ENCODE measurements around the gene FTH1. TPM values are rescaled to one million over a fixed set of nuclear protein-coding genes. Genes with fewer than 3 reads are reported as not detected.

FTH1 gene
- total and polyA plus RNA-seq, 2 of the 13 experiments (the other 11 are each of a cell fraction or from before 2014, with no cell fraction given) = 607 to 760 TPM

DNA sequence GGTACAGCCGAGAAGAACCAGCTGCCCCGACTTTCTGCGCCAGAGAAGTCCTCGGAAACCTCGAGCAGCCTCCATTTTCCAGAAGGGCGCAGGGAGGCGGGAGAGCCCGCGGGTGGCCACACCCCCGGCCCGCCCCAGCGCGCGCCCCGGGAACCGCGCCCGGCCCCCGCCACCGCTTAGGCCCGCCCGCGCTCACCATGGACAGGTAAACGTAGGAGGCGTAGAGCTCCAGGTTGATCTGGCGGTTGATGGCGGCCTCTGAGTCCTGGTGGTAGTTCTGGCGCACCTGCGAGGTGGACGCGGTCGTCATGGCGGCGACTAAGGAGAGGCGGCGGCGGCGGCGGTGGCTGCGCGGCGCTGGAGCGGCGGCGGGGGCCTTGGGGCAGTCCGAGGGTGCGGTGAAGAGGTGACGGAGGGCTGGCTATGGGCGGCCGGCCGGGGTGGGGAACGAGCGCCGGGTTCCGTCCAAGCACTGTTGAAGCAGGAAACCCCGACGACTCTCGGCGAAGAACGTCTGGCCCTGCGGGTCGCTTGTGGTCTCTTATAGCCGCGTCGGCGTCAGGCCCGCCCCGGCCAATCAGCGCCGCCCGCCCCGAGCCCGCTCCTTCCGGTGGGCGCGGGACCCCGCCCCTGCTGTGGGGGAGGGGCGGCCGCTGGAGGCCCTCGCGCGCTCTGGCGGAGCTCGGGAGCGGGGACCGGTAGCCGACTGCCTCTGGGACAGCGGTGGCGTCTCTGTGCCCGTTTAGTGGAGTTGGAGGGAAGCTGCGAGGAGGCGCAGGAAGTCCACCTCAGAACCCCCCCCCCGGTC is at the start of gene FTH1 (continued):
- TF ChIP-seq ZNF773 (CRISPR knock-in tag; IDR thresholded peaks at IDR 0.05; ENCODE audit: borderline replicate concordance) = no peak
- TF ChIP-seq, protein P1, sequence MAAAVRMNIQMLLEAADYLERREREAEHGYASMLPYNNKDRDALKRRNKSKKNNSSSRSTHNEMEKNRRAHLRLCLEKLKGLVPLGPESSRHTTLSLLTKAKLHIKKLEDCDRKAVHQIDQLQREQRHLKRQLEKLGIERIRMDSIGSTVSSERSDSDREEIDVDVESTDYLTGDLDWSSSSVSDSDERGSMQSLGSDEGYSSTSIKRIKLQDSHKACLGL (CRISPR knock-in tag; IDR thresholded peaks at IDR 0.05) = peak; percentile 47; the same call in 1 of the 2 replicates
- TF ChIP-seq, protein P2, sequence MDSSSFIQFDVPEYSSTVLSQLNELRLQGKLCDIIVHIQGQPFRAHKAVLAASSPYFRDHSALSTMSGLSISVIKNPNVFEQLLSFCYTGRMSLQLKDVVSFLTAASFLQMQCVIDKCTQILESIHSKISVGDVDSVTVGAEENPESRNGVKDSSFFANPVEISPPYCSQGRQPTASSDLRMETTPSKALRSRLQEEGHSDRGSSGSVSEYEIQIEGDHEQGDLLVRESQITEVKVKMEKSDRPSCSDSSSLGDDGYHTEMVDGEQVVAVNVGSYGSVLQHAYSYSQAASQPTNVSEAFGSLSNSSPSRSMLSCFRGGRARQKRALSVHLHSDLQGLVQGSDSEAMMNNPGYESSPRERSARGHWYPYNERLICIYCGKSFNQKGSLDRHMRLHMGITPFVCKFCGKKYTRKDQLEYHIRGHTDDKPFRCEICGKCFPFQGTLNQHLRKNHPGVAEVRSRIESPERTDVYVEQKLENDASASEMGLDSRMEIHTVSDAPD (CRISPR knock-in tag; IDR thresholded peaks at IDR 0.05) = no peak
- TF ChIP-seq, protein P3, sequence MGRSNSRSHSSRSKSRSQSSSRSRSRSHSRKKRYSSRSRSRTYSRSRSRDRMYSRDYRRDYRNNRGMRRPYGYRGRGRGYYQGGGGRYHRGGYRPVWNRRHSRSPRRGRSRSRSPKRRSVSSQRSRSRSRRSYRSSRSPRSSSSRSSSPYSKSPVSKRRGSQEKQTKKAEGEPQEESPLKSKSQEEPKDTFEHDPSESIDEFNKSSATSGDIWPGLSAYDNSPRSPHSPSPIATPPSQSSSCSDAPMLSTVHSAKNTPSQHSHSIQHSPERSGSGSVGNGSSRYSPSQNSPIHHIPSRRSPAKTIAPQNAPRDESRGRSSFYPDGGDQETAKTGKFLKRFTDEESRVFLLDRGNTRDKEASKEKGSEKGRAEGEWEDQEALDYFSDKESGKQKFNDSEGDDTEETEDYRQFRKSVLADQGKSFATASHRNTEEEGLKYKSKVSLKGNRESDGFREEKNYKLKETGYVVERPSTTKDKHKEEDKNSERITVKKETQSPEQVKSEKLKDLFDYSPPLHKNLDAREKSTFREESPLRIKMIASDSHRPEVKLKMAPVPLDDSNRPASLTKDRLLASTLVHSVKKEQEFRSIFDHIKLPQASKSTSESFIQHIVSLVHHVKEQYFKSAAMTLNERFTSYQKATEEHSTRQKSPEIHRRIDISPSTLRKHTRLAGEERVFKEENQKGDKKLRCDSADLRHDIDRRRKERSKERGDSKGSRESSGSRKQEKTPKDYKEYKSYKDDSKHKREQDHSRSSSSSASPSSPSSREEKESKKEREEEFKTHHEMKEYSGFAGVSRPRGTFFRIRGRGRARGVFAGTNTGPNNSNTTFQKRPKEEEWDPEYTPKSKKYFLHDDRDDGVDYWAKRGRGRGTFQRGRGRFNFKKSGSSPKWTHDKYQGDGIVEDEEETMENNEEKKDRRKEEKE (IDR thresholded peaks at IDR 0.05) = no peak
- peak; percentile 79; the same call in 1 of the 2 replicates for TF ChIP-seq ZNF468 (CRISPR knock-in tag; IDR thresholded peaks at IDR 0.05)
- TF ChIP-seq GPN1 (CRISPR knock-in tag; IDR thresholded peaks at IDR 0.05; ENCODE audit: borderline replicate concordance) = no peak
- TF ChIP-seq RFX5 (IDR thresholded peaks at IDR 0.05; ENCODE audit: low read depth, low read length) = no peak
- TF ChIP-seq MLLT10 (CRISPR knock-in tag; IDR thresholded peaks at IDR 0.05) = no peak
- 0 out of 2 replicates have a peak, but pooled peaks have one; percentile 4 for TF ChIP-seq ZNF354B (CRISPR knock-in tag; IDR thresholded peaks at IDR 0.05)
- no peak; the same call in 1 of the 2 replicates for TF ChIP-seq BORCS8-MEF2B (CRISPR knock-in tag; IDR thresholded peaks at IDR 0.05)
- peak; percentile 63; the same call in 1 of the 2 replicates for TF ChIP-seq ZBTB38 (CRISPR knock-in tag; IDR thresholded peaks at IDR 0.05)
- TF ChIP-seq ZNF556 (CRISPR knock-in tag; IDR thresholded peaks at IDR 0.05; ENCODE audit: borderline replicate concordance) = peak; percentile 22; the same call in 1 of the 2 replicates
- no peak for TF ChIP-seq ZNF577 (CRISPR knock-in tag; IDR thresholded peaks at IDR 0.05; ENCODE audit: borderline replicate concordance, low read depth)
- TF ChIP-seq, protein P4, sequence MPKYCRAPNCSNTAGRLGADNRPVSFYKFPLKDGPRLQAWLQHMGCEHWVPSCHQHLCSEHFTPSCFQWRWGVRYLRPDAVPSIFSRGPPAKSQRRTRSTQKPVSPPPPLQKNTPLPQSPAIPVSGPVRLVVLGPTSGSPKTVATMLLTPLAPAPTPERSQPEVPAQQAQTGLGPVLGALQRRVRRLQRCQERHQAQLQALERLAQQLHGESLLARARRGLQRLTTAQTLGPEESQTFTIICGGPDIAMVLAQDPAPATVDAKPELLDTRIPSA (CRISPR knock-in tag; IDR thresholded peaks at IDR 0.05; ENCODE audit: borderline replicate concordance) = no peak
- no peak for TF ChIP-seq TEF (CRISPR knock-in tag; IDR thresholded peaks at IDR 0.05)
- peak; percentile 86 for TF ChIP-seq ZSCAN21 (CRISPR knock-in tag; IDR thresholded peaks at IDR 0.05; ENCODE audit: borderline replicate concordance)
- no peak for TF ChIP-seq RXRA (CRISPR knock-in tag; IDR thresholded peaks at IDR 0.05)
- TF ChIP-seq, protein P5, sequence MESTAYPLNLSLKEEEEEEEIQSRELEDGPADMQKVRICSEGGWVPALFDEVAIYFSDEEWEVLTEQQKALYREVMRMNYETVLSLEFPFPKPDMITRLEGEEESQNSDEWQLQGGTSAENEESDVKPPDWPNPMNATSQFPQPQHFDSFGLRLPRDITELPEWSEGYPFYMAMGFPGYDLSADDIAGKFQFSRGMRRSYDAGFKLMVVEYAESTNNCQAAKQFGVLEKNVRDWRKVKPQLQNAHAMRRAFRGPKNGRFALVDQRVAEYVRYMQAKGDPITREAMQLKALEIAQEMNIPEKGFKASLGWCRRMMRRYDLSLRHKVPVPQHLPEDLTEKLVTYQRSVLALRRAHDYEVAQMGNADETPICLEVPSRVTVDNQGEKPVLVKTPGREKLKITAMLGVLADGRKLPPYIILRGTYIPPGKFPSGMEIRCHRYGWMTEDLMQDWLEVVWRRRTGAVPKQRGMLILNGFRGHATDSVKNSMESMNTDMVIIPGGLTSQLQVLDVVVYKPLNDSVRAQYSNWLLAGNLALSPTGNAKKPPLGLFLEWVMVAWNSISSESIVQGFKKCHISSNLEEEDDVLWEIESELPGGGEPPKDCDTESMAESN (CRISPR knock-in tag; conservative IDR thresholded peaks at IDR 0.05) = peak; percentile 88
- no peak for TF ChIP-seq HNRNPK (IDR thresholded peaks at IDR 0.05; ENCODE audit: low read depth, low read length, poor library complexity, severe bottlenecking)
- no peak for TF ChIP-seq NCOA1 (CRISPR knock-in tag; IDR thresholded peaks at IDR 0.05)

Data from HepG2 (cell line).